Measurements from ENCODE around the gene SBK1. TPM values are rescaled to one million over a fixed set of nuclear protein-coding genes. Genes with fewer than 3 reads are reported as not detected.
"Not testable (repeated sequence)": the region's sequence is repeated elsewhere in the genome, so short reads cannot be mapped to it uniquely, and the experiment has no call there.

Gene SBK1
- 1.9 TPM for total RNA-seq
- long read RNA-seq, partial matches to known transcripts = 0 of 5 reads
- long read RNA-seq, other reads (novel, unspliced or antisense) = 5 of 5 reads

DNA sequence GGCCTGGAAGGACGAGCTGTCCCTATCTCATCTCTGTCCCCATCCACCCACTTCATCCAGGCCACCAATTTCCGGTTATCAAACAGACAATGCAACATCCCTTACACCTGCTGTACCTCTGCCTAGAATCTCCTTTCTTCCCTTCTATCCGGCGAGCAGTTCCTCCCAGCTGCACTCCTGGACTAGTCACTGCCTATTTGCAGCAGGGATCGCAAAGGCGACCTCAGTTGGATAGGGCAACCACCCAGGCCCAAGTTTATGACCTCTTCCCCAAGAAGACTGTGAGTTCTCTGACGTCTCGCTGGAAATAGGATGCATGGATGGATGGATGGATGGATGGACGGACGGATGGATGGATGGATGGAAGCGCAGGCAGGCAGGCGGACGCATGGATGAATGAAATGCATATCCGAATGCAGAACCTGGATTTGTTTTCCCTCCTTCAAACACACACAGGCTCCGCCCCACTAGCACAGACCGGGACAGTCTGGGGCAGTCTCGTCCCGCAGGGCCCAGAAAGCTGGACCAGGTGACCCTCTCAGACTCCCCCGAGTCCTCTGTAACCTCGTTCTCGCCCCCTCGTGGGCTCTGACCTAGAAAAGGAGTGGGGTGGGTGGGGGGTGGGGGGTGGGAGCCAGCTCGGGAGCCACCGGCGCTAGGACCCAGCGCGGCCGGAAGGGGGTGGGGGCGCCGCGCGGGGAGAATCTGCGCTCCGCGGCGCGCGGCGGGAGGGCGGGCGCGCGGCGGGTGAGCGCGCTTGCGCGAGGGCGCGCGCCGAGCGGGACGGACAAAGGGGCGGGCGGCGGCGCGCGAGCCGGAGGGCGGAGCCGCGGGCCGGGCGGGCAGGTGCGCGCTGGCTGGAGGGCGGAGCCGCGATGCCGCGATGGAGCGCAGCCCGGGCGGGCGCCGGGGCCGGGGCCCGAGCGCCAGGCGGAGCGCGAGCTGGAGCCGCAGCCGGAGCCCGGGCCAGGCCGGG, at the start of gene SBK1:
SBK1 (plus strand) TSS at position 875 of the 976 bp plus-strand sequence. CDS start 24,867 bp downstream, outside the sequence.
- DNase-seq (ENCODE audit: low spot score) = no peak

DNA sequence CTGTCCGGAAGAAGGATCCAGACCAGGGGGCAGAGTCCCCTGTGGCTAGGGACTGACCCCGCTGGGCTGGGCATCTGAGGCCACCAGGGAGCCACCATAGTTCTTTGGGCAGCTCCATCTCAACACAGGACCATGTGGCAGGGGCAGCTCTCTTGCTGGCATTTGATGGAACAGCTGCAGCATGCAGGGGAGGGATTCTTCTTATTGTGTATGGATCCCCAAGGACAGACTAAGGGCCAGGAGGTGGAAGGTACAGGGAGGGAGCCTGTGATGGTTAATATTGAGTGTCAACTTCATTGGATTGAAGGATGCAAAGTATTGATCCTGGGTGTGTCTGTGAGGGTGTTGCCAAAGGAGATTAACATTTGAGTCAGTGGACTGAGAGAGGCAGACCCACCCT, 42.8 kb upstream of the SBK1 start:
- DNase-seq (ENCODE audit: low spot score); intact Hi-C loops (cut with DNase I): not testable (repeated sequence)

More for the DNA sequence above, at the start of gene SBK1:
- intact Hi-C loops (cut with DNase I) = no loop called here

- intact Hi-C loops (cut with DNase I) = no loop called here
- no peak for DNase-seq (ENCODE audit: low spot score)
These were observed 41.3 kb upstream of the SBK1 start for GRCh38 chr16:28250999-28251398.

DNA sequence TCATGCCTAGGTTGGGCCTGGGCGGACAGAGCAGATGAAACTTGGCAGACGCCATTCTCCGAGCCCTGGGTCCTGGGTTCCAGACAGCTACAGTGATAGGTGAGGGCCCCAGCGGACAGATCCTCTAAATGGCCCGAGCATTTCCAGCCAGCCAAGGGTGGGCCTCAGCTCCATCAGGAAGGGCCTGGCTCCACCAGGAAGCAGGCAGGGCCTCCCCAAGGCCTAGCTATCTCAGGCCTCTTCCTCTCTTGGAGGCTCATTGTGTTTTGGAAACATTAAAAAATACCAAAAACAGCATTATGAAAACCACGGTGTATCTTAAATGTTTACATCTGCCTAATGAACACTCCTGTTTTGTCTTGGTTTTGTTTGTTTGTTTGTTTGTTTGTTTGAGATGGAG, 38.2 kb upstream of the SBK1 start:
- no peak for DNase-seq (ENCODE audit: low spot score)
- intact Hi-C loops (cut with DNase I) = no loop called here

GRCh38 chr16:28255838-28256237, 36.5 kb upstream of the SBK1 start:
- DNase-seq (ENCODE audit: low spot score) = no peak
- intact Hi-C loops (cut with DNase I) = no loop called here

DNA sequence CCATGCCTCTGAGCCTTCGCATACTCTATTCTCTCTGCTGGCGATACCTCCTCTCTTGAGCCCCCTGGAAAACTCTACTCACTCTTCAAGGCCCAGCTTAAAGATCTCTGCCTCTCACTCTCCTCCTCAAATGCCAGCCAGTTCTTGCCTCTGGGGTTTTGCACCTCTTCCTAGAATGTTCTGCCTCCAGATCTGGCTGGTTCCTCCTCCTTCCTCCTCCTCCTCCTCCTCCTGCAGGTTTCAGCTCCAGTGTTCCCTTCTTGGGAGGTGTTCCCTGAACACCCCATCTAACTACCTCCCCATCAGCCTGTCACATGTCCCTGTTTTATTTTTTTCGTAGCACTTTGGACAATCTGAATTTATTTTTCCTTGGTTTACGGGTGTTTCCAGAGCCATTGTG, 35.1 kb upstream of the SBK1 start:
- no peak for DNase-seq (ENCODE audit: low spot score)
- intact Hi-C loops (cut with DNase I) = no loop called here

DNA sequence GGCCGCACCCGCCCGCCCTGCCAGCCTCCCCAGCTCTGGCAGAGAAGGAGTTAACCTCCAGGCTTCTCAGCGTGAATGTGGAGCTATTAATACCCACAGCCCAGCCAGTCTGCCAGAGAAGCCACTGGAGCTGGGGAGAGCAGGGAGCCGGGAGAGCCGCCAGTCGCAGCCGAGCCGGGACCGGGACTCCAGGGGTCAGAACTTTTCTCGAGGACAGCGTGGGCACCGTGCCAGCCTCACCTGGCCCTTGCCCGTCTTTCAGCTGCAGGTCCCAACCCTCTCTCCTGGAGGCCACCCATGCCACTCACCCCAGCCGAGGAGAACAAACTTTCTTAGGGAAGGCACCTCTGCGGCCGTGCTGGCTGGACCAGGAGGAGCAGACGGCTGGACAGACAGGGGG, 33.8 kb upstream of the SBK1 start:
- intact Hi-C loops (cut with DNase I) = no loop called here
- DNase-seq (ENCODE audit: low spot score) = no peak

GRCh38 chr16:28259091-28259780, 33.1 kb upstream of the SBK1 start:
- intact Hi-C loops (cut with DNase I) = no loop called here
- no peak for DNase-seq (ENCODE audit: low spot score)

- intact Hi-C loops (cut with DNase I) = no loop called here
- DNase-seq (ENCODE audit: low spot score) = no peak
These were observed 32.6 kb upstream of the SBK1 start for GRCh38 chr16:28259781-28260150.

DNA sequence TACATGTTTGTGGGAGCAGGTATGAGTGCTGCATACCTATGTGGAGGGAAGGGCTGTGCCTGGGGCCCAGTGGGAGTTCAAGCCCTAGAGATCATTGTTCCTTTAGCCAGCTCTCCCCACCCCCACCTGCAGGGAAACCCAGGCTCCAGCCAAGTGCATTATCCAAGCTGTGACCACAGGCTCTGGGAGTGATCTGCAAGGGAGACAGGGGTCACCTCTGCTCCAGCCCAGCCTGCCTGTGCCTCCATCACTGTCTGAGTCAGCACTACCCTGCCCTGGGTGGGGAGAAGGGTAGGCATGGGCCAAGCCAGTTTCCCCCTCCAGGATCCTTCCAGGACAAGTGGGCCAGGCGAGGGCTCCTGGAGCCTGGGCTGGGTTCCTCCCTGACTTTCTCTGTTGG, 32.1 kb upstream of the SBK1 start:
- no peak for DNase-seq (ENCODE audit: low spot score)

GRCh38 chr16:28261942-28262341, 30.4 kb upstream of the SBK1 start:
- intact Hi-C loops (cut with DNase I) = no loop called here
- DNase-seq (ENCODE audit: low spot score) = peak; percentile 89

More for the DNA sequence above, 32.1 kb upstream of the SBK1 start:
- intact Hi-C loops (cut with DNase I) = no loop called here

DNA sequence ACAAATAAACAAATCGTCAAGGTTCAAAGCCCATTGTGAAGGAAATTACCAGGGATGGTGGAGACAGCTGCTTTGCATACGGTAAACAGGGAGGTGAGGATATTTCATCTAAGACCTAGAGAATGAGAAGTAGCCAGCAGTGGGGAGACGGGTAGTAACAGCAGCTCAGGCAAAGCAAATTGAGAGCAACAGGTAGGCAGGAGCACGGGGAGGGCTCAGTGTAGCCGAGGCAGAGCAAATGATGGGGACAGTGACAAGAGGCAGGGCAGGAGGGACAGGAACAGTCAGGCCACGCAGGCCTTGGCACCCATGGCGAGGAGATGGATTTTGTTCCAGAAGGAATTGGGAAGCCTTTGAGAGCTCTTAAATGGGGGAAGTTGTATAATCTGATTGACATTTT, 29.0 kb upstream of the SBK1 start:
- intact Hi-C loops (cut with DNase I) = no loop called here
- no peak for DNase-seq (ENCODE audit: low spot score)

GRCh38 chr16:28264656-28265055, 27.7 kb upstream of the SBK1 start:
- intact Hi-C loops (cut with DNase I) = no loop called here

GRCh38 chr16:28265822-28266221, 26.5 kb upstream of the SBK1 start:
- DNase-seq (ENCODE audit: low spot score) = no peak
- intact Hi-C loops (cut with DNase I) = no loop called here

More at GRCh38 chr16:28264656-28265055, 27.7 kb upstream of the SBK1 start:
- no peak for DNase-seq (ENCODE audit: low spot score)

GRCh38 chr16:28267356-28267755, 25.0 kb upstream of the SBK1 start:
- no peak for DNase-seq (ENCODE audit: low spot score)
- intact Hi-C loops (cut with DNase I) = no loop called here

DNA sequence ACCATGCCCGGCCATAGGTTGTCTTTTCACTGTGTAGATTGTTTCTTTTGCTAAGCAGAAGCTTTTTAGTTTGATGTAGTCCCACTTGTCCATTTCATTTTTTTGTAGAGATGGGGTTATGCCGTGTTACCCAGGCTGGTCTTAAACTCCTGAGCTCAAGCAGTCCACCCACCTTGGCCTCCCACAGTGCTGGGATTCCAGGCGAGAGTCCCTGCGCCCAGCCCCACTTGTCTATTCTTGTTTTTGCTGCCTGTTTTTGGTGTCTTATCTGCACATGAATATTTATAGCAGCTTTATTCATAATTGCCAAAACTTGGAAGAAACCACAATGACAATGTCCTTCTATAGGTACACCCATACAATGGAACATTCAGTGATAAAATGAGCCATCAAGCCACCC, 18.8 kb upstream of the SBK1 start:
- no peak for DNase-seq (ENCODE audit: low spot score)
- intact Hi-C loops (cut with DNase I) = no loop called here

DNA sequence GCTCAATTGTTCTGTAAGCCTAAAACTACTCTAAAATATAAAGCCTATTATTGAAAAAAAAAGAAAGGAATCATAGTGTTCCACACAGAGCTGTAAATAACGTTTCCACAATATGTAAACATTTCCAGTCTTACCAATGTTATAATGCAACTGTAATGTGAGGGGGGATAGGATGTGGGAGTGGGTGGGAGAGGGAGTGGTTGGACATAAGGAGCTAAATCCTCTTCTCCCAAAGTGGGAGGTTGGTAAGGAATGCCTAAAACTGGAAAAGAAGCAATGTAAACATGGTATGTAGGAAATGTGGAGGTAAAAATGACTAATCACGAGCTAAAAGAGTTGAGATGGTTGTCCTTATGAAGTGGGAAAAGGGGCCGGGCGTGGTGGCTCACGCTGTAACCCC, 17.6 kb upstream of the SBK1 start:
- DNase-seq (ENCODE audit: low spot score) = no peak
- intact Hi-C loops (cut with DNase I) = loop anchor here (5.0 kb wide), 1 partner anchor 43 kb away; no protein-coding TSS in a partner anchor

GRCh38 chr16:28276301-28276700, 16.0 kb upstream of the SBK1 start:
- intact Hi-C loops (cut with DNase I) = loop anchor here (5.0 kb wide), 1 partner anchor 41 kb away; no protein-coding TSS in a partner anchor
- DNase-seq (ENCODE audit: low spot score) = no peak

- intact Hi-C loops (cut with DNase I) = loop anchor here (5.0 kb wide), 1 partner anchor 40 kb away; no protein-coding TSS in a partner anchor
- peak; percentile 93 for DNase-seq (ENCODE audit: low spot score)
These were observed 14.6 kb upstream of the SBK1 start for GRCh38 chr16:28277537-28278388.

All from cardiac septum (tissue), 1 donor.